ENCODE measurements around the gene CHRNA9. TPM values are rescaled to one million over a fixed set of nuclear protein-coding genes. Genes with fewer than 3 reads are reported as not detected.
A peak's percentile ranks its signal among the peaks of the same experiment; 100 is the strongest.

The CHRNA9 gene
- total RNA-seq, 1 experiment from 2014 or later: 2.0 TPM

DNA sequence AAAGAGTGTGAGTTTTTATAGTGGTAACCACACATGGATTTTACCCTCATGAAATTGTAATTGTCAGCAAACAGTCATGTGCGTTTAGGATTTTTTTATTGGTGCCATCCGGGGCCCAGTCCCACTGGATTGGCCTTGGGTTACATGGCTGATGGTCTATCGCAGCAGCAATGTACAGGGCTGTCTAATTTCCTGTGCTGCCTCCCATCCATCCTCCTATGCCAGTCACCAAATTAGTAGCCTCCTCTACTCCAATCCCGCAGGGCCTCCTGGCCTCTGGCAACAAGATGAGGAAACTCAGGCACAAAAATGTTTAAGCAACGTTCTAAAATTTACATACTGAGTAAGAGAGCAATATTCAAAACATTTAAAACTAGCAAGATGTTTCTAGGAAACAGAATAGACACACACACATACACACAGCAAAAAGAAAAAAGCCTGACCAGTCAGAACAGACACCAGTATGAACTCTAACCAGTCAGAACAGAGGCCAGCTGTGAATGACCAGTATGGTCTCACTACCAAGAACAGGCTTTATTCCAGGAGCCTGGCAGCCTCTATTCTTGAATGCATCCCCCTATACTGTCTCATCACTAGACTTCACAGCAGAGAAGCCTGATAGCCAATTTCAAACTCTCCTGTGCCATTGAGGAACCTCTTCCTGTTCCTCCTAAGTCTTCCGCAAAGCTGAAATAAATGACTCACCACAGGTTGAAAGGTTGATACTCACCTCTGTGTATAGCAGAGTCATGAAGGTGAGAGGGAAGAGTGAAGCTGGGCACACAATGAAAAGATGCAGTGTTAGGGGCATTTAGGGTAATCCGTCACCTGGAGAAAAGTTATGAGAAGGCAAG is 42.6 kb downstream of the CHRNA9 start:
- peak; percentile 23 for DNase-seq (ENCODE audit: unreplicated experiment)
- Mint-ChIP-seq H3K4me3 (ENCODE audit: unreplicated experiment) (no peak overlapping the region), H3K36me3 (ENCODE audit: insufficient read depth, unreplicated experiment) (no peaks in the 10 kb centered on the region), H3K27me3 (ENCODE audit: insufficient read depth, unreplicated experiment) (no peaks in the 10 kb centered on the region), H3K9me3 (ENCODE audit: unreplicated experiment) (no peaks in the 10 kb centered on the region), H3K4me1 (ENCODE audit: insufficient read depth, unreplicated experiment) (no peaks in the 10 kb centered on the region), H3K27ac (ENCODE audit: low read depth, unreplicated experiment) (no peak overlapping the region)
- intact Hi-C loops (cut with micrococcal nuclease): no loop called here
- BruUV-seq (replicated peaks): no TSS peak
- ChIA-PET CTCF (no interaction called here), POLR2A (no interaction called here)
- TF ChIP-seq, protein P1, sequence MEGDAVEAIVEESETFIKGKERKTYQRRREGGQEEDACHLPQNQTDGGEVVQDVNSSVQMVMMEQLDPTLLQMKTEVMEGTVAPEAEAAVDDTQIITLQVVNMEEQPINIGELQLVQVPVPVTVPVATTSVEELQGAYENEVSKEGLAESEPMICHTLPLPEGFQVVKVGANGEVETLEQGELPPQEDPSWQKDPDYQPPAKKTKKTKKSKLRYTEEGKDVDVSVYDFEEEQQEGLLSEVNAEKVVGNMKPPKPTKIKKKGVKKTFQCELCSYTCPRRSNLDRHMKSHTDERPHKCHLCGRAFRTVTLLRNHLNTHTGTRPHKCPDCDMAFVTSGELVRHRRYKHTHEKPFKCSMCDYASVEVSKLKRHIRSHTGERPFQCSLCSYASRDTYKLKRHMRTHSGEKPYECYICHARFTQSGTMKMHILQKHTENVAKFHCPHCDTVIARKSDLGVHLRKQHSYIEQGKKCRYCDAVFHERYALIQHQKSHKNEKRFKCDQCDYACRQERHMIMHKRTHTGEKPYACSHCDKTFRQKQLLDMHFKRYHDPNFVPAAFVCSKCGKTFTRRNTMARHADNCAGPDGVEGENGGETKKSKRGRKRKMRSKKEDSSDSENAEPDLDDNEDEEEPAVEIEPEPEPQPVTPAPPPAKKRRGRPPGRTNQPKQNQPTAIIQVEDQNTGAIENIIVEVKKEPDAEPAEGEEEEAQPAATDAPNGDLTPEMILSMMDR (IDR thresholded peaks at IDR 0.05; ENCODE audit: unreplicated experiment): no peak

DNA sequence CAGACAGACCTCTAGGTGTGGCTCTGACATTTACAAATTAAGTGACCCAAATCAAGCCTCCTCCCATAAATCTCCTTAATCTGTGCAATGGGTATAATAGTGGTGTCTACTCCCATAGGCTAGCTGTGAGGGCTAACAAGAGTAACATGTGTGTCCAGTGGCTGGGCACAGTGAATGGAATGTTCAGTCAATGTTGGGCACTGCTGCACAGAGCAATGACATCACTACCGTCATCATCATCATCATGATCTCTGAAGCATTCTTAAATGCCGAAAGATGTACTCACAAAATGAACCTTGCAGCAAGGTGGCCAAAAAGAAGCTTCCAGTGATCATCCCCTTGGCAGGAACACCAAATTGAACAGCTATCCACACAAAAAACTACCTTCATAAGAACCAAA is 43.5 kb downstream of the CHRNA9 start:
- TF ChIP-seq, protein P1 (IDR thresholded peaks at IDR 0.05; ENCODE audit: unreplicated experiment): no peak
- CTCF ChIA-PET: no interaction called here
- BruUV-seq (replicated peaks): no TSS peak

DNA sequence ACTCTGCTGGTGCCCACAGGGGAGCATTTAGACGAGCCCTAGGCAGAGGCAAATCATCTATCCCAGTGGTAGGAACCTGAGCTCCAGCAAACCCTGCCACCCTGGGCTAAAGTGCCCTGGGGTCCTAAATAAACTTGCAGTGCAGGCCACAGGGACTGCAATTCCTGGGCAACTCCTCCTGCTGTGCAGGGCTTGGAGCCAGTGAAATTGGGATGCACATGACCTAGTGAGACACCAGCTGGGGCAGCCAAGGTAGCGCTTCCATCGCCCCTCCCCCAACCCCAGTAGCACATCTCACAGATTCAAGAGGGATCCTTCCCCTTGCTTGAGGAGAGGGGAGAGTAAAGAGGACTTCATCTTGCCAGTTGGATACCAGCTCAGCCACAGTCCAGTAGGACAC is 44.1 kb downstream of the CHRNA9 start:
- POLR2A ChIA-PET: interaction anchor here (0.5 to 0.6 kb wide), 2 partner anchors 12 to 290 kb away, joined by 3 read pairs; no protein-coding TSS in a partner anchor
- BruUV-seq (replicated peaks): no TSS peak
- H3K27me3 Mint-ChIP-seq (ENCODE audit: insufficient read depth, unreplicated experiment): no peaks in the 10 kb centered on the region

More for the DNA sequence above, 43.5 kb downstream of the CHRNA9 start:
- intact Hi-C loops (cut with micrococcal nuclease): no loop called here
- Mint-ChIP-seq H3K9me3 (ENCODE audit: unreplicated experiment) (no peaks in the 10 kb centered on the region), H3K4me3 (ENCODE audit: unreplicated experiment) (no peak overlapping the region), H3K27ac (ENCODE audit: low read depth, unreplicated experiment) (no peak overlapping the region), H3K36me3 (ENCODE audit: insufficient read depth, unreplicated experiment) (no peaks in the 10 kb centered on the region), H3K27me3 (ENCODE audit: insufficient read depth, unreplicated experiment) (no peaks in the 10 kb centered on the region), H3K4me1 (ENCODE audit: insufficient read depth, unreplicated experiment) (no peaks in the 10 kb centered on the region)
- POLR2A ChIA-PET: interaction anchor here (0.5 kb wide), 1 partner anchor 181 kb away, joined by 3 read pairs; no protein-coding TSS in a partner anchor
- no peak for DNase-seq (ENCODE audit: unreplicated experiment)

DNA sequence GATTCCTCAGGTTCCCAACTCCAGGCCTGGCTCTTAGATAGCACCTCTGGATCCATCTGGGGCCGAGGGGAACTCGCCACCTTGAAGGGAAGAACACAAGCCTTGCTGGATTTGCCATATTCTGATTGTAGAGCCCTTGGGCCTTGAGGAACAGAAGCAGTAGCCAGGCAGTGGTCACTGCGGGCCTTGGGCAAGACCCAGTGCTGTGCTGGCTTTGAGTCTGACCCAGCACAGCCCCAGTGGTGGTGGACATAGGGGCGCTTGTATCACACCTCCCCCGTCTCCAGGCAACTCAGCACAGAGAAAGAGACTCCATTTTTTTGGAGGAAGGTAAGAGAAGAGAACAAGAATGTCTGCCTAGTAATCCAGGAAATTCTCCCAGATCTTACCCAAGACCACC is 45.5 kb downstream of the CHRNA9 start:
- Mint-ChIP-seq H3K36me3 (ENCODE audit: insufficient read depth, unreplicated experiment) (no peaks in the 10 kb centered on the region), H3K27me3 (ENCODE audit: insufficient read depth, unreplicated experiment) (no peaks in the 10 kb centered on the region), H3K4me1 (ENCODE audit: insufficient read depth, unreplicated experiment) (no peaks in the 10 kb centered on the region), H3K9me3 (ENCODE audit: unreplicated experiment) (no peaks in the 10 kb centered on the region), H3K27ac (ENCODE audit: low read depth, unreplicated experiment) (no peak overlapping the region), H3K4me3 (ENCODE audit: unreplicated experiment) (no peak overlapping the region)
- TF ChIP-seq, protein P1 (IDR thresholded peaks at IDR 0.05; ENCODE audit: unreplicated experiment): no peak
- DNase-seq (ENCODE audit: unreplicated experiment): no peak
- intact Hi-C loops (cut with micrococcal nuclease): no loop called here
- ChIA-PET CTCF (interaction anchor here (0.6 kb wide), 1 partner anchor 55 kb away, joined by 3 read pairs; no protein-coding TSS in a partner anchor), POLR2A (no interaction called here)
- no TSS peak for BruUV-seq (replicated peaks)

More for the DNA sequence above, 44.1 kb downstream of the CHRNA9 start:
- intact Hi-C loops (cut with micrococcal nuclease): no loop called here
- TF ChIP-seq, protein P1 (IDR thresholded peaks at IDR 0.05; ENCODE audit: unreplicated experiment): no peak
- Mint-ChIP-seq H3K4me1 (ENCODE audit: insufficient read depth, unreplicated experiment) (no peaks in the 10 kb centered on the region), H3K9me3 (ENCODE audit: unreplicated experiment) (no peaks in the 10 kb centered on the region), H3K27ac (ENCODE audit: low read depth, unreplicated experiment) (no peak overlapping the region), H3K36me3 (ENCODE audit: insufficient read depth, unreplicated experiment) (no peaks in the 10 kb centered on the region), H3K4me3 (ENCODE audit: unreplicated experiment) (no peak overlapping the region)
- no peak for DNase-seq (ENCODE audit: unreplicated experiment)
- CTCF ChIA-PET: no interaction called here

Data from MCF 10A (cell line).